Esophagus squamous epithelium (tissue), 4 donors: ENCODE data around the gene PRC1.

Experiments
- POLR2A ChIP-seq, 4 donors: fragments of 450-650 bp; IDR thresholded peaks; one replicate each; pipeline ENCODE4 v1.6.1; 2017; ENCODE audit warnings: antibody characterized with exemption in 4 of 4, mild to moderate bottlenecking in 4 of 4, moderate library complexity in 3 of 4
- TF ChIP-seq, protein P1 (sequence below), 6 experiments: fragments of 450-650 bp in 4 of 6; fragments of 200-600 bp in 2 of 6; sonication (generic) in 2 of 6; IDR thresholded peaks; one replicate each; pipeline ENCODE4 v1.5.1; 2016 to 2019; ENCODE audit warnings: antibody characterized with exemption in 6 of 6, mild to moderate bottlenecking in 4 of 6, moderate library complexity in 4 of 6

DNA sequence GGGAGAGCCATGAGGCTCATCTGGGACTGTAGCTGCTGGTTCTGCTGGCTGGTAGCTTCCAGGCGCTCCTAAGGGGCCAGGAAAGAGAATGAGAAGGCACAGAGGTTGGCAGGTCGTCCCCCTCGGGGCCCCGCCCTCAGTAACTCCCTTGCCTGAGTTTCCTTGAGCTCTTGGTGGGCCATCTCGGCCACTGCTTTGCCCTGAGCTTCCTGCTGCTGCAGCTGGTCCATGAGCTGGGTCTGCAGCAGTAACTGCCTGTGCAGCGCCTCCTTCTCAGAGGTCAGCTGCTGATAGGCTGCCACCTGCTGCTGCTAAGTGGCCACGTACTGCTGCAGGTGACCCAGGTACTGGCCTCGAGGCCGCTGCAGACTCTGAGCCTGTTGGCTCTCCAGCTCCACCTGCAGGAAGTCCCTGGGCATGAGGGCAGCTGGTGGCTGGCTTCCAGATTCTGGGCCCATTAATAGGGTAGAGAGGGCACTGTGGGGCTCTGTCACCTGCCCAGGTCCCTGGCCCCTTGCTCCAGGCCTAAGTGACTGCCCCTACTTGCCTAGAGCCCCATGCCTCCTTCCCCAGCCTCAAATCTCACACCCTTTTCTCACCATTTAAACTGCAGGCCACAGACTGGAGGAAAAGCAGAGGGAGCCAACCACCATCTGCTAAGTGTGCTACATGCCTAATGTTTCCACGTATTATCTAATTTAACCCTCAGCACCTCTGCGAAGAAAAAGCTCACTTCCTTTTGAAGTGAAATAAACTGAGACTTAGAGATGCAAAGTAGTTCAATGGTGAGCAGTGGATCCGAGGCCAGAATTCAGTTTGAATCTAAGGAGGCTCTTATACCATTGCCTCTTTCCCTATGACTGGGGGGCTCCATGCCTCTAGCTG is 38.8 kb upstream of the PRC1 start:
- no peak for TF ChIP-seq POLR2A (IDR thresholded peaks at IDR 0.05)
- TF ChIP-seq, protein P1, sequence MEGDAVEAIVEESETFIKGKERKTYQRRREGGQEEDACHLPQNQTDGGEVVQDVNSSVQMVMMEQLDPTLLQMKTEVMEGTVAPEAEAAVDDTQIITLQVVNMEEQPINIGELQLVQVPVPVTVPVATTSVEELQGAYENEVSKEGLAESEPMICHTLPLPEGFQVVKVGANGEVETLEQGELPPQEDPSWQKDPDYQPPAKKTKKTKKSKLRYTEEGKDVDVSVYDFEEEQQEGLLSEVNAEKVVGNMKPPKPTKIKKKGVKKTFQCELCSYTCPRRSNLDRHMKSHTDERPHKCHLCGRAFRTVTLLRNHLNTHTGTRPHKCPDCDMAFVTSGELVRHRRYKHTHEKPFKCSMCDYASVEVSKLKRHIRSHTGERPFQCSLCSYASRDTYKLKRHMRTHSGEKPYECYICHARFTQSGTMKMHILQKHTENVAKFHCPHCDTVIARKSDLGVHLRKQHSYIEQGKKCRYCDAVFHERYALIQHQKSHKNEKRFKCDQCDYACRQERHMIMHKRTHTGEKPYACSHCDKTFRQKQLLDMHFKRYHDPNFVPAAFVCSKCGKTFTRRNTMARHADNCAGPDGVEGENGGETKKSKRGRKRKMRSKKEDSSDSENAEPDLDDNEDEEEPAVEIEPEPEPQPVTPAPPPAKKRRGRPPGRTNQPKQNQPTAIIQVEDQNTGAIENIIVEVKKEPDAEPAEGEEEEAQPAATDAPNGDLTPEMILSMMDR (IDR thresholded peaks at IDR 0.05): peak; percentile 49 to 83 (median 64)
